Lung (tissue), 12 donors: Measurements from ENCODE around the gene UROS. TPM values are rescaled to one million over a fixed set of nuclear protein-coding genes. Genes with fewer than 3 reads are reported as not detected.
A peak's percentile ranks its signal among the peaks of the same experiment; 100 is the strongest.

Source experiments
- ATAC-seq: fragments of 200-7000 bp; cut with Tn5 transposase; one replicate; pipeline ENCODE4 v1.9.1; 2020; ENCODE audit warnings: moderate number of reproducible peaks; ENCODE audit not compliant: insufficient read depth, low FRiP score
- DNase-seq, 3 donors: peaks; one replicate each; pipeline ENCODE4 v3.0.0-alpha.2; 2013 to 2017
- H3K27ac ChIP-seq, 2 donors: one replicate each; pipeline ENCODE4 v1.5.1; 2013; ENCODE audit warnings: mild to moderate bottlenecking in 2 of 2, moderate library complexity in 2 of 2, control low read depth in 1 of 2, inconsistent platforms in 1 of 2, low read depth in 1 of 2, low read length in 1 of 2
- H3K27me3 ChIP-seq, 3 donors: one replicate each; pipeline ENCODE4 v1.5.1; 2013; ENCODE audit warnings: low read length in 2 of 3; ENCODE audit not compliant: control insufficient read depth in 3 of 3, insufficient read depth in 3 of 3
- H3K36me3 ChIP-seq, 4 donors: one replicate each; pipeline ENCODE4 v1.5.1; 2013; ENCODE audit warnings: low read length in 4 of 4, mild to moderate bottlenecking in 1 of 4, moderate library complexity in 1 of 4; ENCODE audit not compliant: control insufficient read depth in 4 of 4, insufficient read depth in 4 of 4
- H3K4me1 ChIP-seq, 5 donors: one replicate each; pipeline ENCODE4 v1.5.1; 2013; ENCODE audit warnings: low read length in 5 of 5, mild to moderate bottlenecking in 2 of 5, moderate library complexity in 1 of 5; ENCODE audit not compliant: control insufficient read depth in 5 of 5, insufficient read depth in 5 of 5
- H3K4me3 ChIP-seq: one replicate; pipeline ENCODE4 v1.5.1; 2013; ENCODE audit warnings: mild to moderate bottlenecking, control low read depth, moderate library complexity
- H3K9ac ChIP-seq, 2 donors: one replicate each; pipeline ENCODE4 v1.5.1; 2013; ENCODE audit warnings: low read length in 2 of 2, control low read depth in 1 of 2; ENCODE audit not compliant: insufficient read depth in 1 of 2
- H3K9me3 ChIP-seq, 4 donors: one replicate each; pipeline ENCODE4 v1.5.1; 2013; ENCODE audit warnings: low read length in 3 of 4, mild to moderate bottlenecking in 1 of 4, moderate library complexity in 1 of 4; ENCODE audit not compliant: control insufficient read depth in 4 of 4, insufficient read depth in 3 of 4
- CTCF ChIP-seq: IDR thresholded peaks from 2 replicates; pipeline ENCODE4 v1.5.1; 2012; ENCODE audit warnings: mild to moderate bottlenecking; ENCODE audit errors: control extremely low read depth, extremely low read depth
- WGBS, 2 donors: extraction: QIAGEN DNeasy Blood & Tissue Kit; methylation state at CpG; one replicate each; pipeline ENCODE4 v1.1.7; 2013; 5-methylcytosine and 5-hydroxymethylcytosine counted together
- polyA plus RNA-seq, 2 donors: library from polyadenylated mRNA; stranded (reverse); fragments of 200-250 nt; gene quantifications; one replicate each; pipeline ENCODE4 v1.2.1, GENCODE V29; 2013
- total RNA-seq, 2 donors: library from RNA; depleted of rRNA in 1 of 2; stranded (reverse); fragments of >200 nt in 1 of 2; gene quantifications; one replicate each; pipeline ENCODE4 v1.2.1, GENCODE V29; 2014 to 2021
- donor health status: control.
- donor health status: control.
- donor health status: Bipolar disorder and iron deficiency.
- donor health status: healthy.
- donor health status: DM: yes; HTN: yes; CAD: no.

The UROS gene
- total and polyA plus RNA-seq, 4 donors = 29.8 to 45.5 (median 38.6) TPM

- H3K4me3 ChIP-seq = no peak overlapping the region
- WGBS, 2 donors = 87 to 90% methylated on average over 4 of the region's 4 CpGs
- H3K27me3 ChIP-seq = no peaks in the 10 kb centered on the region
- peaks cover 0 to 1% (median 0%) of the 10 kb centered on the region in 5 donors for H3K4me1 ChIP-seq
- no peak overlapping the region for H3K9ac ChIP-seq
- H3K36me3 ChIP-seq = peaks cover 9 to 20% (median 12%) of the 10 kb centered on the region in 4 donors
- no peak for TF ChIP-seq CTCF
- ATAC-seq (no peak), DNase-seq (no peak)
- no peaks in the 10 kb centered on the region for H3K9me3 ChIP-seq
- no peak overlapping the region for H3K27ac ChIP-seq
These were observed 6.5 kb downstream of the UROS start for GRCh38 chr10:125816548-125816947.

GRCh38 chr10:125815764-125816163, 7.3 kb downstream of the UROS start:
- no peaks in the 10 kb centered on the region for H3K9me3 ChIP-seq
- DNase-seq (no peak), ATAC-seq (no peak)
- no peak overlapping the region for H3K9ac ChIP-seq
- H3K36me3 ChIP-seq = peaks cover 10 to 21% (median 14%) of the 10 kb centered on the region in 4 donors
- H3K27ac ChIP-seq = no peak overlapping the region
- no peak for TF ChIP-seq CTCF
- H3K4me3 ChIP-seq = no peak overlapping the region
- no peaks in the 10 kb centered on the region for H3K4me1 ChIP-seq
- no peaks in the 10 kb centered on the region for H3K27me3 ChIP-seq
- WGBS, 2 donors = 0 to 47% methylated on average over 1 of the region's 1 CpG

- TF ChIP-seq CTCF = no peak
- peaks cover 0 to 1% (median 0%) of the 10 kb centered on the region in 4 donors for H3K9me3 ChIP-seq
- H3K4me1 ChIP-seq = peaks cover 0 to 3% (median 0%) of the 10 kb centered on the region in 5 donors
- ATAC-seq (no peak), DNase-seq (peak; percentile 53 to 84 (median 55))
- H3K9ac ChIP-seq = no peak overlapping the region
- H3K4me3 ChIP-seq = no peak overlapping the region
- H3K36me3 ChIP-seq = peaks cover 13 to 30% (median 28%) of the 10 kb centered on the region in 4 donors
- 86 to 90% methylated on average over 1 of the region's 1 CpG for WGBS, 2 donors
- H3K27me3 ChIP-seq = no peaks in the 10 kb centered on the region
- no peak overlapping the region for H3K27ac ChIP-seq
These were observed 10.8 kb downstream of the UROS start for GRCh38 chr10:125812128-125812750.
